Body of pancreas (tissue), 4 donors: ENCODE results near the gene LYPD1.

Experiments used
- CTCF ChIP-seq, 7 experiments: fragments of 450-650 bp in 4 of 7; fragments of 200-600 bp in 3 of 7; sonication (generic) in 3 of 7; IDR thresholded peaks; one replicate each; pipeline ENCODE4 v1.5.1; 2016 to 2019; ENCODE audit warnings: antibody characterized with exemption in 7 of 7
- POLR2A ChIP-seq, 3 donors: fragments of 450-650 bp; IDR thresholded peaks; one replicate each; pipeline ENCODE4 v1.6.1; 2016; ENCODE audit warnings: antibody characterized with exemption in 3 of 3, mild to moderate bottlenecking in 2 of 3

- TF ChIP-seq POLR2A (IDR thresholded peaks at IDR 0.05) (no peak), CTCF (IDR thresholded peaks at IDR 0.05) (no peak)
Observed at GRCh38 chr2:132599556-132599955, 70.4 kb downstream of the LYPD1 start.
